Measurements from ENCODE around the gene FERMT3.

Gene FERMT3

DNA sequence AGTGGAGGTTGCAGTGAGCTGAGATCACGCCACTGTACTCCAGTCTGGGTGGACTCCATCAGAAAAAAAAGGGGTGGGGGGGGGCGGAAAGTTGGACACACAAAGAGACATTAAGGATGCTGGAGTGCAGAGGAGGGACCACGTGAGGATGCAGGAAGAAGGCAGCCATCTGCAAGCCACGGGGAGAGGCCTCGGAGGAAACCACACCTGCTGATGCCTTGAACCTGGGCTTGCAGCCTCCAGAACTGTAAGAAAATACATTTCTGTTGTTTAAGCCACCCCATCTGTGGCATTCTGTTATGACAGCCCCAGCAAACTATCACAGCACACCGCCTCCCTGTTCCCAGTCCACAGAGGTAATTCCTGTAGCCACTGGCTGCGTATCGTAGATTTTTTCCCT, 29.8 kb upstream of the FERMT3 start:
- TF ChIP-seq, protein P1, sequence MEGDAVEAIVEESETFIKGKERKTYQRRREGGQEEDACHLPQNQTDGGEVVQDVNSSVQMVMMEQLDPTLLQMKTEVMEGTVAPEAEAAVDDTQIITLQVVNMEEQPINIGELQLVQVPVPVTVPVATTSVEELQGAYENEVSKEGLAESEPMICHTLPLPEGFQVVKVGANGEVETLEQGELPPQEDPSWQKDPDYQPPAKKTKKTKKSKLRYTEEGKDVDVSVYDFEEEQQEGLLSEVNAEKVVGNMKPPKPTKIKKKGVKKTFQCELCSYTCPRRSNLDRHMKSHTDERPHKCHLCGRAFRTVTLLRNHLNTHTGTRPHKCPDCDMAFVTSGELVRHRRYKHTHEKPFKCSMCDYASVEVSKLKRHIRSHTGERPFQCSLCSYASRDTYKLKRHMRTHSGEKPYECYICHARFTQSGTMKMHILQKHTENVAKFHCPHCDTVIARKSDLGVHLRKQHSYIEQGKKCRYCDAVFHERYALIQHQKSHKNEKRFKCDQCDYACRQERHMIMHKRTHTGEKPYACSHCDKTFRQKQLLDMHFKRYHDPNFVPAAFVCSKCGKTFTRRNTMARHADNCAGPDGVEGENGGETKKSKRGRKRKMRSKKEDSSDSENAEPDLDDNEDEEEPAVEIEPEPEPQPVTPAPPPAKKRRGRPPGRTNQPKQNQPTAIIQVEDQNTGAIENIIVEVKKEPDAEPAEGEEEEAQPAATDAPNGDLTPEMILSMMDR (IDR thresholded peaks at IDR 0.05; ENCODE audit: low read depth, low read length), result no peak
- DNase-seq, result no peak

DNA sequence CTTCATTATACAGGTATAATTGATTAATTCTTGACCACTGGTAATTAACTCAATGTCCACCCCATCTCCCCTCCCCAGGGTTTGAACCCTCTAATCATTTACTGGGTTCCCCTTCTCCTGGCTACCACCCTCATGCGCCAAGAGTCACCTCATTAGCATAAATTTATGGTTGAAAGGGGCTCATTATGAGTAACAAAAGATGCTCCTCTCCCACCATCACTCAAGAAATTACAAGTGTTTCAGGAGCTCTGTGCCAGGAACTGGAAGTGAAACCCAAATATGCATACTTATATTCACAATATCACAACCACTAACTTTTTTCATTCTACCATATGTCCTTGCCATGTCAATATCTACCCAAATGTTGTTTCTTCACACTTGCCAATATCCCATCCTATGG, 28.3 kb upstream of the FERMT3 start:
- Histone ChIP-seq H3K27ac (no peak overlapping the region), H3K36me3 (peaks cover 10% of the 10 kb centered on the region), H3K27me3 (ENCODE audit: insufficient read depth, low read depth, severe bottlenecking) (no peaks in the 10 kb centered on the region), H3K9me3 (ENCODE audit: severe bottlenecking) (peaks cover 9% of the 10 kb centered on the region), H3K4me3 (ENCODE audit: low read depth, low read length) (no peak overlapping the region)
- DNase-seq, result no peak
- TF ChIP-seq, protein P1 (IDR thresholded peaks at IDR 0.05; ENCODE audit: low read depth, low read length), result no peak

More for the DNA sequence above, 29.8 kb upstream of the FERMT3 start:
- no peak overlapping the region for H3K4me3 ChIP-seq (ENCODE audit: low read depth, low read length)
- peaks cover 9% of the 10 kb centered on the region for H3K9me3 ChIP-seq (ENCODE audit: severe bottlenecking)
- no peaks in the 10 kb centered on the region for H3K27me3 ChIP-seq (ENCODE audit: insufficient read depth, low read depth, severe bottlenecking)
- no peak overlapping the region for H3K27ac ChIP-seq
- H3K36me3 ChIP-seq, result peaks cover 10% of the 10 kb centered on the region

DNA sequence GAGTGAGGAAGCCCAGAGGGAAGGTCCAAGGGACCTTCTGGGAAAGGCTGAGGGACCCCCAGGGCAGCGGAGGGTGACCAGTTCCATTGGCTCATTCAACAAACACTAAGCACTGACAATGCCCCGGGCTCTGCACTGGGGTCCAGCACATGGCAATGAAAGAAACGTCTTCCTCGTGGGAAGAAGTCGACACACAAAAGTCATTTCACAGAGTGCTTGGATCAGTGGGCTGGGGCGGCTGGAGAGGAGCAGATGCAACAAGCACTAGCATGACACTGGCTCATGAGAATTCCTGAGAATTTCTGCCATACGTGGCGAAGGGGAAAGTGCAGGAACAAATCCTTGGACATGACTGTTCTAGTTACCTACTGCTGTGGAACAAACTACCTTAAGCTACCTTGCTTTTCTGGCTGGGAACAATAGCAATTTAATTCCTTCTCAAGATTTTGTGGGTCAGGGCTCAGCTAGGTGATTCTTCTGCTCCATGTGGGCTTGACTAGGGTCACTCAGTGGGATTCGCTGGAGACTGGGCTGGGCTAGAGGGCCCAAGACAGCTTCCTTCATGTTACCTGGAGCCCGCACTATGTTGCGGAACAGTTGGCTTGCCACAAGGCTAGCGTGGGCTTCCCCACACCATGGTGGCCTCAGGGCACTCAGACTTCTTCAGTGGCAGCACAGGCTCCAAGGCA, 27.4 kb upstream of the FERMT3 start:
- H3K36me3 ChIP-seq, result peaks cover 10% of the 10 kb centered on the region
- H3K27me3 ChIP-seq (ENCODE audit: insufficient read depth, low read depth, severe bottlenecking), result no peaks in the 10 kb centered on the region
- no peak overlapping the region for H3K4me3 ChIP-seq (ENCODE audit: low read depth, low read length)
- no peak for DNase-seq
- H3K27ac ChIP-seq, result peak overlapping the region; percentile 27; the same call in 1 of the 2 replicates
- H3K9me3 ChIP-seq (ENCODE audit: severe bottlenecking), result peaks cover 4% of the 10 kb centered on the region
- TF ChIP-seq, protein P1 (IDR thresholded peaks at IDR 0.05; ENCODE audit: low read depth, low read length), result no peak

DNA sequence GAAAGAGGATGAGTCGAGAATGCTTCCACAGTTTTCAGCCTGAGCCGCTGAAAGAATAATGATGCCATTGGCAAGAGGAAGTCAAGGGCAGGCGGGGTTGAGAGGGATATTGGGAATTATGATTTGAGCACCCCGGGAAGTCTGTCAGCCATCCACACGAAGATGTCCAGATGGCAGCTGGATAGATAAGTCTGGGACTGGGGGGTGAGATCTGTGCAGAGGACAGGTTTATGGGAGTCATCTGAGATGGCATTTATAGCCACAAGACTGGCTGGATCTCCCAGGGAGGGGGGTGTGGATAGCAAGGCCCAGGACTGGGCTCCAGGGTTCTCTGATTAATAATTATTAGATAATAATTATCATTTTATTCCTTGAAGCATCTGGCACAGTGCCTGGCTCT, 25.6 kb upstream of the FERMT3 start:
- peaks cover 4% of the 10 kb centered on the region for H3K9me3 ChIP-seq (ENCODE audit: severe bottlenecking)
- H3K4me3 ChIP-seq (ENCODE audit: low read depth, low read length), result peak overlapping the region; percentile 29
- TF ChIP-seq, protein P1 (IDR thresholded peaks at IDR 0.05; ENCODE audit: low read depth, low read length), result no peak
- peaks cover 10% of the 10 kb centered on the region for H3K36me3 ChIP-seq
- H3K27ac ChIP-seq, result peak overlapping the region; percentile 85
- H3K27me3 ChIP-seq (ENCODE audit: insufficient read depth, low read depth, severe bottlenecking), result no peaks in the 10 kb centered on the region
- DNase-seq, result peak; percentile 89

DNA sequence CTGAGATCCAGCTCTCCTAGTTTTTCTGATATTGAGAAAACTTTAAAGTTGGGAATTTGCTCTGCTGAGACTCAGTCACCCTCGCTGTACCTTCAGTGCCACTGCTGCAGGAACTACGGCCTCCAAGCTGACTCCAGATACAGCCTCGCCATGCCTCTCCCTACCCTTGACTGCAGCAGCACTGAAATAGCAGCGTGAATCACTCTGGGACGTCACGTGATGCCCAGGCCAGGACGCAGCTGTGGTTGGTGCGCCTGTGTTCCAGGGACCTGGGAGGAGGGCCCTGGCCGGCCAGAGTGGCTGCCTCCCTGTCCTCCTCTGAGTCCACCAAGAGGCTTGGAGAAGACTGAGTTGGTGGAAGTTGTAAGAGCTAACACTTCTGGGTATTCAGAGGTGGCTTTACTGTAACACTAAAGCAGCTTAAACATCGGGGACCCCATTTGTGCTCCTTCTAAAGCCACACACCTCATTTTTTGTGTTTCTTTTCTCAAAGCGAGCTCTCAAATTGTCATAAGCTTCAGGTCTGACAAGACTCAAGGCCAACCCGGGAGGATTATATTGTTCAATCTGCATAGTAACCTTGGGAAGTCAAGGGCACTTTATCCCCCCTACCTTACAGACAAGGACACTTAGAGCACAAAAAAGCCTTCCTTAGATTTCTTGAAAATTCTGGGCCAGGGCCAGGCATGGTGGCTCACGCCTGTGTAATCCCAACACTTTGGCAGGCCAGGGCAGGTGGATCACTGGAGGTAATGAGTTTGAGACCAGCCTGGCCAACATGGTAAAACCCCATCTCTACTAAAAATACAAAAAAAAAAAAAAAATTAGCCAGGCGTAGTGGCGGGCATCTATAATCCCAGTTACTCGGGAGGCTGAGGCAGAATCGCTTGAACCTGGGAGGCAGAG, 24.8 kb upstream of the FERMT3 start:
- TF ChIP-seq, protein P1 (IDR thresholded peaks at IDR 0.05; ENCODE audit: low read depth, low read length), result no peak
- H3K27ac ChIP-seq, result peak overlapping the region; percentile 85
- H3K4me3 ChIP-seq (ENCODE audit: low read depth, low read length), result peak overlapping the region; percentile 29
- H3K9me3 ChIP-seq (ENCODE audit: severe bottlenecking), result peaks cover 4% of the 10 kb centered on the region
- peaks cover 10% of the 10 kb centered on the region for H3K36me3 ChIP-seq
- peak; percentile 94 for DNase-seq
- H3K27me3 ChIP-seq (ENCODE audit: insufficient read depth, low read depth, severe bottlenecking), result no peaks in the 10 kb centered on the region

Data from WERI-Rb-1 (cell line).